BE2C (cell line): ENCODE data around the gene IRAK1.

Experiments used
- DNase-seq: peaks from one replicate; pipeline ENCODE4 v3.0.0-alpha.2; 2020
- H3K27me3 ChIP-seq: fragments of 250-450 bp; sonication (Bioruptor Pico); 2 replicates; pipeline ENCODE4 v1.5.1; 2020; ENCODE audit warnings: mild to moderate bottlenecking
- H3K36me3 ChIP-seq: fragments of 250-450 bp; sonication (Bioruptor Pico); 2 replicates; pipeline ENCODE4 v1.5.1; 2020; ENCODE audit warnings: mild to moderate bottlenecking
- H3K4me1 ChIP-seq: fragments of 250-450 bp; sonication (Bioruptor Pico); 2 replicates; pipeline ENCODE4 v1.5.1; 2020
- H3K4me3 ChIP-seq: 2 replicates; pipeline ENCODE4 v1.5.1; 2011; ENCODE audit warnings: low read depth, low read length
- H3K9me3 ChIP-seq: fragments of 250-450 bp; sonication (Bioruptor Pico); 2 replicates; pipeline ENCODE4 v1.5.1; 2020
- CTCF ChIP-seq: IDR thresholded peaks from 2 replicates; pipeline ENCODE4 v1.5.1; 2012; ENCODE audit warnings: mild to moderate bottlenecking, low read depth, low read length

The IRAK1 gene

DNA sequence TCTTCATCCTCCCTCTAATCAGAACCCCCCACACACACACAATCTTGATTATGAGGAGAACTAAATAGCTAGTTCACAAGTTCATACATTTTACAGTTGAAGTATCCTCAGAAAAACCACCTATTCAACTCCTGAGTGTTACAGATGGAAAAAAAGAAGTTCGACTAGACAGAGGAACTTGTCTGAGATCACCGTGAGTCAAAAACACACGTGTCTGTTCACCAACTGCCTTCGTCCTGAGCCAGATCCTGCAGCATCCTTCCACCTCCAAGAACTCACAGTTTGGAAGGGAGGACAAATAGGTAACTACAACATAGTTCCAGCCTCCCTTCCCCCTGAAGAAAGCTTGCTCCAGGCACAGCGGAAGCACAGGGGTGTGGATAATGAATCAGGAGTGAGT lies 19.0 kb upstream of the IRAK1 start:
- Histone ChIP-seq H3K27me3 (no peaks in the 10 kb centered on the region), H3K9me3 (no peaks in the 10 kb centered on the region)

GRCh38 chrX:154037754-154038153 lies 18.1 kb upstream of the IRAK1 start:
- no peaks in the 10 kb centered on the region for H3K36me3 ChIP-seq
- no peaks in the 10 kb centered on the region for H3K4me1 ChIP-seq
- TF ChIP-seq CTCF: no peak
- DNase-seq: no peak
- no peaks in the 10 kb centered on the region for H3K27me3 ChIP-seq
- no peaks in the 10 kb centered on the region for H3K9me3 ChIP-seq
- H3K4me3 ChIP-seq: no peak overlapping the region

More for the DNA sequence above, 19.0 kb upstream of the IRAK1 start:
- no peak for TF ChIP-seq CTCF
- H3K4me1 ChIP-seq: no peaks in the 10 kb centered on the region
- H3K36me3 ChIP-seq: no peaks in the 10 kb centered on the region
- no peak overlapping the region for H3K4me3 ChIP-seq
- DNase-seq: no peak

- Histone ChIP-seq H3K4me1 (no peaks in the 10 kb centered on the region), H3K9me3 (no peaks in the 10 kb centered on the region), H3K4me3 (no peak overlapping the region), H3K27me3 (no peaks in the 10 kb centered on the region), H3K36me3 (no peaks in the 10 kb centered on the region; the same call in 1 of the 2 replicates)
- no peak for TF ChIP-seq CTCF
- DNase-seq: no peak
Observed at GRCh38 chrX:154036513-154036912, 16.8 kb upstream of the IRAK1 start.

DNA sequence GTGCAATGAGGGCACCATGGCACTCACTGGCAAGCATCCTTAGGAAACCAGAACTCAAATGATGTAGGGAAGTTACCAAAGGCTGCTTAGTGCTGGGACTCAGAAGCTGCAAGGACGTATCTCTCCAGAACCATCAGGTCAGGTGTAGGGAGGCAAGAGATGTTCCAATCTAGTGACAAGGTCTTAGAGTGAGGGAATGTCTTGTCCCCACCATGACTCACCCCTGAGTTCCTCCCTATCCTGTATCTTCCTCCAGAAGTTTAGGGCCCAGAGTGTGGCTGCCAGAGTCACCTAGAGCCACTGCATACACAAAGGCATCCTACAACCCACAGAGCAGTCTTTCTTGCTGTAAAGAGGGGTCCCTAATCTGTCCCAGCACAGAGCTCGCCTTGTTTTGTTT lies 14.1 kb upstream of the IRAK1 start:
- no peak for DNase-seq
- Histone ChIP-seq H3K36me3 (peaks cover 5% of the 10 kb centered on the region; the same call in 1 of the 2 replicates), H3K4me1 (no peaks in the 10 kb centered on the region), H3K27me3 (no peaks in the 10 kb centered on the region), H3K4me3 (no peak overlapping the region), H3K9me3 (no peaks in the 10 kb centered on the region)
- no peak for TF ChIP-seq CTCF

DNA sequence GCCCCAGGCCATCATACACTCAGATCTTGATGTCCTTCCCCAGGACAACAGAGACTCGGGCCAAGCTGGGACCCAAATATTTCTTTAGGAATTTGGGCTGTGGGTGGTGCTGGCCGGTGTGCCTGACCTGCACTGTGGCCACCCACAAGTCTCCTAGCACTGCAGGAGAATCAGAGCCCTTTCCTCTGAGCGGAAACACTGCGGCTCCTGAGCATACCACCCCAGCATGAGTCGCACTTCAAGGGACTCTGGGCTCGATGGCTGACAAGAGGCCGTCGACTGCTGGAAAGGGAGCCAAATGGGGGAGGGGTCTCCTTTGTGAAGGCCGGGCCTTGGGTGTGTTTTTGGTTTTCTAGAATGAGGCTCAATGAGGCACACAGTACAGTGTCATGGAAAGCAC lies 13.0 kb upstream of the IRAK1 start:
- Histone ChIP-seq H3K9me3 (no peaks in the 10 kb centered on the region), H3K36me3 (peaks cover 5% of the 10 kb centered on the region; the same call in 1 of the 2 replicates), H3K27me3 (no peaks in the 10 kb centered on the region), H3K4me3 (no peak overlapping the region), H3K4me1 (no peaks in the 10 kb centered on the region)
- TF ChIP-seq CTCF: no peak
- no peak for DNase-seq

- no peaks in the 10 kb centered on the region for H3K9me3 ChIP-seq
- no peak for TF ChIP-seq CTCF
- no peak overlapping the region for H3K4me3 ChIP-seq
- DNase-seq: no peak
- peaks cover 5% of the 10 kb centered on the region; the same call in 1 of the 2 replicates for H3K36me3 ChIP-seq
- H3K4me1 ChIP-seq: no peaks in the 10 kb centered on the region
- no peaks in the 10 kb centered on the region for H3K27me3 ChIP-seq
Observed at GRCh38 chrX:154032160-154032559, 12.5 kb upstream of the IRAK1 start.
